SK-N-SH treated with all-trans-retinoic acid at 6 μM for 48 hours (cell line): ENCODE data around the gene CRTAP.

Source experiments
- ATAC-seq: fragments of 200-7000 bp; cut with Tn5 transposase; 3 replicates; pipeline ENCODE4 v1.9.1; 2020; ENCODE audit warnings: mild to moderate bottlenecking, moderate library complexity
- ARNTL ChIP-seq: fragments of 450-650 bp; formaldehyde crosslinking; IDR thresholded peaks from 2 replicates; pipeline ENCODE4 v1.5.0; 2020; ENCODE audit warnings: low read depth, mild to moderate bottlenecking, moderate library complexity, borderline replicate concordance
- BACH2 ChIP-seq: fragments of 250-450 bp; sonication (Bioruptor Pico); IDR thresholded peaks from 2 replicates; pipeline ENCODE4 v1.9.0; 2021; ENCODE audit warnings: mild to moderate bottlenecking, borderline replicate concordance
- CREB5 ChIP-seq: fragments of 250-450 bp; sonication (Bioruptor Pico); IDR thresholded peaks from 2 replicates; pipeline ENCODE4 v1.5.1; 2020; ENCODE audit warnings: low read depth, mild to moderate bottlenecking, moderate library complexity
- CSDC2 ChIP-seq: fragments of 250-450 bp; sonication (Bioruptor Pico); IDR thresholded peaks from 2 replicates; pipeline ENCODE4 v1.5.0; 2020; ENCODE audit warnings: mild to moderate bottlenecking, moderate library complexity
- CSRNP3 ChIP-seq: fragments of 250-450 bp; sonication (Bioruptor Pico); IDR thresholded peaks from 2 replicates; pipeline ENCODE4 v1.5.1; 2021; ENCODE audit warnings: mild to moderate bottlenecking, moderate library complexity
- ESRRG ChIP-seq: fragments of 250-450 bp; sonication (Bioruptor Pico); IDR thresholded peaks from 2 replicates; pipeline ENCODE4 v1.6.1; 2021; ENCODE audit warnings: mild to moderate bottlenecking
- GLIS3 ChIP-seq: fragments of 250-450 bp; sonication (Bioruptor Pico); IDR thresholded peaks from 2 replicates; pipeline ENCODE4 v1.5.0; 2020; ENCODE audit warnings: mild to moderate bottlenecking, moderate library complexity
- ISL1 ChIP-seq: fragments of 250-450 bp; sonication (Bioruptor Pico); IDR thresholded peaks from 2 replicates; pipeline ENCODE4 v2.1.2; 2022; ENCODE audit warnings: mild to moderate bottlenecking, moderate library complexity
- OSR1 ChIP-seq: fragments of 250-450 bp; sonication (Bioruptor Pico); IDR thresholded peaks from 2 replicates; pipeline ENCODE4 v1.8.0; 2022; ENCODE audit warnings: moderate library complexity, mild to moderate bottlenecking, inconsistent platforms
- PATZ1 ChIP-seq: fragments of 250-450 bp; sonication (Bioruptor Pico); IDR thresholded peaks from 2 replicates; pipeline ENCODE4 v1.8.0; 2020; ENCODE audit warnings: mild to moderate bottlenecking, moderate library complexity, borderline replicate concordance
- RARB ChIP-seq: fragments of 250-450 bp; sonication (Bioruptor Pico); IDR thresholded peaks from 2 replicates; pipeline ENCODE4 v1.8.0; 2021; ENCODE audit warnings: mild to moderate bottlenecking, moderate library complexity
- SNAI2 ChIP-seq: fragments of 250-450 bp; sonication (Bioruptor Pico); IDR thresholded peaks from 2 replicates; pipeline ENCODE4 v1.5.0; 2020; ENCODE audit warnings: mild to moderate bottlenecking, moderate library complexity
- TCF4 ChIP-seq: fragments of 250-450 bp; sonication (Bioruptor Pico); IDR thresholded peaks from 2 replicates; pipeline ENCODE4 v1.8.0; 2021; ENCODE audit warnings: mild to moderate bottlenecking, moderate library complexity, borderline replicate concordance
- TSHZ2 ChIP-seq: fragments of 250-450 bp; sonication (Bioruptor Pico); IDR thresholded peaks from 2 replicates; pipeline ENCODE4 v1.5.0; 2020; ENCODE audit warnings: mild to moderate bottlenecking, moderate library complexity
- ZC3H10 ChIP-seq: fragments of 250-450 bp; sonication (Bioruptor Pico); IDR thresholded peaks from 2 replicates; pipeline ENCODE4 v1.5.1; 2021; ENCODE audit warnings: mild to moderate bottlenecking, moderate library complexity
- ZFP3 ChIP-seq: fragments of 250-450 bp; sonication (Bioruptor Pico); IDR thresholded peaks from 2 replicates; pipeline ENCODE4 v1.5.0; 2020; ENCODE audit warnings: mild to moderate bottlenecking, moderate library complexity
- ZFP30 ChIP-seq: fragments of 450-650 bp; formaldehyde crosslinking; IDR thresholded peaks from 2 replicates; pipeline ENCODE4 v1.5.0; 2022; ENCODE audit warnings: mild to moderate bottlenecking, moderate library complexity
- ZNF565 ChIP-seq: fragments of 450-650 bp; formaldehyde crosslinking; conservative IDR thresholded peaks from 2 replicates; pipeline ENCODE4 v1.5.0; 2020; ENCODE audit warnings: low read depth, mild to moderate bottlenecking, moderate library complexity
- ZNF70 ChIP-seq: fragments of 450-650 bp; formaldehyde crosslinking; IDR thresholded peaks from 2 replicates; pipeline ENCODE4 v1.5.0; 2020; ENCODE audit warnings: mild to moderate bottlenecking, moderate library complexity
- ZNF8 ChIP-seq: fragments of 450-650 bp; formaldehyde crosslinking; IDR thresholded peaks from 2 replicates; pipeline ENCODE4 v1.5.0; 2020; ENCODE audit warnings: mild to moderate bottlenecking, moderate library complexity

CRTAP gene

GRCh38 chr3:33173103-33173502 lies 59.3 kb downstream of the CRTAP start:
- no peak for ATAC-seq
- TF ChIP-seq CSRNP3 (CRISPR knock-in tag) (no peak), ZNF565 (CRISPR knock-in tag) (no peak), ZFP30 (CRISPR knock-in tag) (no peak), ZFP3 (CRISPR knock-in tag) (no peak), OSR1 (CRISPR knock-in tag) (no peak), CSDC2 (CRISPR knock-in tag) (no peak), ARNTL (CRISPR knock-in tag) (no peak), ZC3H10 (CRISPR knock-in tag) (no peak), GLIS3 (CRISPR knock-in tag) (no peak), TSHZ2 (CRISPR knock-in tag) (no peak)

GRCh38 chr3:33173672-33174071 lies 59.9 kb downstream of the CRTAP start:
- ATAC-seq = no peak
- TF ChIP-seq ZFP3 (CRISPR knock-in tag) (no peak), CREB5 (CRISPR knock-in tag) (no peak)
- TF ChIP-seq, all 23 proteins: peak for 0

GRCh38 chr3:33174095-33174494 lies 60.3 kb downstream of the CRTAP start:
- TF ChIP-seq SNAI2 (CRISPR knock-in tag) = no peak
- no peak for TF ChIP-seq ZNF70 (CRISPR knock-in tag)
- TF ChIP-seq CREB5 (CRISPR knock-in tag) = no peak
- TF ChIP-seq ZC3H10 (CRISPR knock-in tag) = no peak
- TF ChIP-seq BACH2 (CRISPR knock-in tag) = no peak

GRCh38 chr3:33174711-33175414 lies 61.0 kb downstream of the CRTAP start:
- no peak for ATAC-seq
- TF ChIP-seq TCF4 (CRISPR knock-in tag) = no peak
- TF ChIP-seq TSHZ2 (CRISPR knock-in tag) = no peak
- TF ChIP-seq CSRNP3 (CRISPR knock-in tag) = no peak
- no peak for TF ChIP-seq ZNF565 (CRISPR knock-in tag)
- no peak for TF ChIP-seq ISL1 (CRISPR knock-in tag)
- TF ChIP-seq RARB (CRISPR knock-in tag) = no peak
- TF ChIP-seq OSR1 (CRISPR knock-in tag) = no peak
- TF ChIP-seq ZNF8 (CRISPR knock-in tag) = no peak
- no peak for TF ChIP-seq ARNTL (CRISPR knock-in tag)
- no peak for TF ChIP-seq PATZ1 (CRISPR knock-in tag)
- TF ChIP-seq ZC3H10 (CRISPR knock-in tag) = no peak
- no peak for TF ChIP-seq SNAI2 (CRISPR knock-in tag)
- TF ChIP-seq ESRRG (CRISPR knock-in tag) = no peak
- no peak for TF ChIP-seq ZNF70 (CRISPR knock-in tag)
- no peak for TF ChIP-seq CREB5 (CRISPR knock-in tag)

More at GRCh38 chr3:33174095-33174494, 60.3 kb downstream of the CRTAP start:
- no peak for ATAC-seq
